Mucosa of stomach (tissue), 1 donor: ENCODE results near the gene CFL1.

ENCODE experiments used
- H3K27me3 ChIP-seq: one replicate; pipeline ENCODE4 v1.7.0; 2013; ENCODE audit warnings: mild to moderate bottlenecking, low read length; ENCODE audit not compliant: control insufficient read depth, insufficient read depth
- H3K36me3 ChIP-seq: one replicate; pipeline ENCODE4 v1.7.0; 2013; ENCODE audit warnings: low read length; ENCODE audit not compliant: control insufficient read depth, insufficient read depth
- H3K4me1 ChIP-seq: one replicate; pipeline ENCODE4 v1.7.0; 2013; ENCODE audit warnings: mild to moderate bottlenecking, low read length; ENCODE audit not compliant: control insufficient read depth, insufficient read depth
- H3K4me3 ChIP-seq: one replicate; pipeline ENCODE4 v1.7.0; 2013; ENCODE audit warnings: low read length
- H3K9ac ChIP-seq: one replicate; pipeline ENCODE4 v1.7.0; 2013; ENCODE audit warnings: mild to moderate bottlenecking, low read length, moderate library complexity
- H3K9me3 ChIP-seq: one replicate; pipeline ENCODE4 v1.7.0; 2013; ENCODE audit warnings: mild to moderate bottlenecking, low read length, moderate library complexity; ENCODE audit not compliant: control insufficient read depth
- donor health status: Pancreatic carcinoma.

The CFL1 gene

GRCh38 chr11:65863889-65864705, 6.1 kb upstream of the CFL1 start:
- no peaks in the 10 kb centered on the region for H3K9me3 ChIP-seq
- H3K4me3 ChIP-seq = no peak overlapping the region
- no peak overlapping the region for H3K9ac ChIP-seq
- no peaks in the 10 kb centered on the region for H3K27me3 ChIP-seq
- peaks cover 20% of the 10 kb centered on the region for H3K36me3 ChIP-seq
- H3K4me1 ChIP-seq = peaks cover 20% of the 10 kb centered on the region

- Histone ChIP-seq H3K9ac (no peak overlapping the region), H3K9me3 (no peaks in the 10 kb centered on the region), H3K4me3 (no peak overlapping the region), H3K27me3 (no peaks in the 10 kb centered on the region), H3K36me3 (peaks cover 20% of the 10 kb centered on the region), H3K4me1 (peaks cover 20% of the 10 kb centered on the region)
Measured at GRCh38 chr11:65862941-65863888, 5.2 kb upstream of the CFL1 start.

- Histone ChIP-seq H3K9me3 (no peaks in the 10 kb centered on the region), H3K4me3 (no peak overlapping the region), H3K4me1 (peaks cover 20% of the 10 kb centered on the region), H3K36me3 (peaks cover 20% of the 10 kb centered on the region), H3K9ac (no peak overlapping the region), H3K27me3 (no peaks in the 10 kb centered on the region)
Measured at GRCh38 chr11:65862191-65862735, 4.3 kb upstream of the CFL1 start.

- H3K9ac ChIP-seq = peak overlapping the region; percentile 86
- no peaks in the 10 kb centered on the region for H3K27me3 ChIP-seq
- no peaks in the 10 kb centered on the region for H3K9me3 ChIP-seq
- H3K36me3 ChIP-seq = peaks cover 20% of the 10 kb centered on the region
- peaks cover 20% of the 10 kb centered on the region for H3K4me1 ChIP-seq
- peak overlapping the region; percentile 74 for H3K4me3 ChIP-seq
Measured at GRCh38 chr11:65861533-65862183, 3.7 kb upstream of the CFL1 start.

GRCh38 chr11:65861165-65861505, 3.2 kb upstream of the CFL1 start:
- no peaks in the 10 kb centered on the region for H3K9me3 ChIP-seq
- no peaks in the 10 kb centered on the region for H3K27me3 ChIP-seq
- peak overlapping the region; percentile 74 for H3K4me3 ChIP-seq
- peaks cover 21% of the 10 kb centered on the region for H3K36me3 ChIP-seq
- H3K9ac ChIP-seq = peak overlapping the region; percentile 86
- H3K4me1 ChIP-seq = peaks cover 25% of the 10 kb centered on the region

GRCh38 chr11:65860278-65861164, 2.5 kb upstream of the CFL1 start, which contains the start of gene MUS81:
TSS of gene MUS81 (plus strand) at chr11:65860433. CDS start at chr11:65860754, 321 bp downstream.
- H3K27me3 ChIP-seq = no peaks in the 10 kb centered on the region
- H3K4me1 ChIP-seq = peaks cover 31% of the 10 kb centered on the region
- peak within 1 kb of the TSS; percentile 86 for H3K9ac ChIP-seq
- no peaks in the 10 kb centered on the region for H3K9me3 ChIP-seq
- H3K4me3 ChIP-seq = peak within 1 kb of the TSS; percentile 74
- peaks cover 26% of the 10 kb centered on the region for H3K36me3 ChIP-seq

- Histone ChIP-seq H3K9me3 (no peaks in the 10 kb centered on the region), H3K9ac (peak overlapping the region; percentile 86), H3K4me1 (peaks cover 37% of the 10 kb centered on the region), H3K27me3 (no peaks in the 10 kb centered on the region), H3K36me3 (peaks cover 30% of the 10 kb centered on the region), H3K4me3 (peak overlapping the region; percentile 74)
Measured at GRCh38 chr11:65859812-65860277, 1.9 kb upstream of the CFL1 start.

- peaks cover 43% of the 10 kb centered on the region for H3K4me1 ChIP-seq
- no peaks in the 10 kb centered on the region for H3K27me3 ChIP-seq
- H3K9me3 ChIP-seq = no peaks in the 10 kb centered on the region
- peak overlapping the region; percentile 86 for H3K9ac ChIP-seq
- H3K36me3 ChIP-seq = peaks cover 29% of the 10 kb centered on the region
- peak overlapping the region; percentile 74 for H3K4me3 ChIP-seq
Measured at GRCh38 chr11:65859095-65859811, 1.3 kb upstream of the CFL1 start.

GRCh38 chr11:65858681-65859087, 704 bp upstream of the CFL1 start:
- Histone ChIP-seq H3K36me3 (peaks cover 29% of the 10 kb centered on the region), H3K4me1 (peaks cover 47% of the 10 kb centered on the region)

GRCh38 chr11:65857500-65857852, 504 bp downstream of the CFL1 start:
- H3K9me3 ChIP-seq = no peaks in the 10 kb centered on the region
- peak overlapping the region; percentile 82 for H3K9ac ChIP-seq
- peaks cover 33% of the 10 kb centered on the region for H3K36me3 ChIP-seq
- no peaks in the 10 kb centered on the region for H3K27me3 ChIP-seq
- peak overlapping the region; percentile 68 for H3K4me3 ChIP-seq
- H3K4me1 ChIP-seq = peaks cover 59% of the 10 kb centered on the region

More at GRCh38 chr11:65858681-65859087, 704 bp upstream of the CFL1 start:
- Histone ChIP-seq H3K4me3 (peak overlapping the region; percentile 74), H3K27me3 (no peaks in the 10 kb centered on the region), H3K9me3 (no peaks in the 10 kb centered on the region), H3K9ac (peak overlapping the region; percentile 86)
